ENCODE data around the gene NPIPB8.
"Not testable (repeated sequence)": the region's sequence is repeated elsewhere in the genome, so short reads cannot be mapped to it uniquely, and the experiment has no call there.

The NPIPB8 gene

DNA sequence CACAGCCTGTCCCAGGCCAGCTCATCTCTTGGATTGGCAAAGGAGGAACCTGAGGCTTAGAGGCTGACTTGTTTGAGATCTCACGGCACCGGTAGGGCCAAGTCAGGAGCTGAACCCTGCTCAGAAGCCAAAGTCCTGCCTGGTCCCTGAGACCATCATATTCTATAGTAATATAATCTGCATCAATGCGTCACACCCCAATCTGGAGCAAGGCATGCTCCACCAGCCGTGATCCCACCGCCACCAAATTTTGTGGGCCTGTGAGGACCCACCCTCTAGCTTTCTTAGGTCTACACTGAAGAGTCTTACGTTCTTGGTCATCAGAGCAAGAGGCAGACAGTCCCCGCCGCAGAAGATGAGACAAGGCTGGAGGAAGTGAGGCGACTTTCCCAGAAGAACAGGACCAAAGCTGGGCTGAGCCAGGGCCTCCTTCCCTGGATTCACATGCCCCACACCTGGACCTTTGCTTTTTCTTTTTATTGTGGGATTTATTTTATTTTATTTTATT lies 30.7 kb upstream of the NPIPB8 start:
- DNase-seq (ENCODE audit: low read depth in 3 of 3): no peak

DNA sequence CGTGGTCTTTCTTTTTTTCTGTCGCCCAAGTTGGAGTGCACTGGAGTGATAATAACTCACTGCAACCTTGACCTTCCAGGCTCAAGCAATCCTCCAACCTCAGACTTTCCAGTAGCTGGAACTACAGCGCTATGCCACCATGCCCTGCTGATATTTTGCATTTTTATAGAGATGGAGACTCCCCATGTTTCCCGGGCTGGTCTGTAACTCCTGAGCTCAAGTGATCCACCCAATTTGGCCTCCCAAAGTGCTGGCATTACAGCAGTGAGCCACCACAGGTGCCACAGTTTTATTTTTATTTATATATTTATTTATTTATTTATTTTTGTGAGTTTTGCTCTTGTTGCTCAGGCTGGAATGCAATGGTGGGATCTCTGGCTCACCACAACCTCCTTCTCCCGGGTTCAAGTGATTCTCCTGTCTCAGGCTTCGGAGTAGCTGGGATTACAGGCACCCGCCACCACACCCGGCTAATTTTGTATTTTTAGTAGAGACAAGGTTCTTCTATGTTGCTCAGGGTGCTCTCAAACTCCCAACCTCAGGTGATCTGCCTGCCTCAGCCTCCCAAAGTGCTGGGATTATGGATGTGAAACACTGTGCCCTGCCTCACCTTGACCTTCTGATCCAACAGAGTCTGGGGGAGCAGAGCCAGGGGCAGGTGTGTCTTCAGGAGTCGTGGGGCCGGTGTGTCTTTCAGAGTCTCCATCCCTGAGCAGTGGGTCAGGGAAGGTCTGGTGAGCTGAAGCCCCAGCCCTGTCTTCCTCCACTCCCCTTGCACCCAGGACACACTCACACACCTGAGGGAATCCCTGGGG lies 30.0 kb upstream of the NPIPB8 start:
- not testable (repeated sequence) for DNase-seq (ENCODE audit: low read depth in 3 of 3)

DNA sequence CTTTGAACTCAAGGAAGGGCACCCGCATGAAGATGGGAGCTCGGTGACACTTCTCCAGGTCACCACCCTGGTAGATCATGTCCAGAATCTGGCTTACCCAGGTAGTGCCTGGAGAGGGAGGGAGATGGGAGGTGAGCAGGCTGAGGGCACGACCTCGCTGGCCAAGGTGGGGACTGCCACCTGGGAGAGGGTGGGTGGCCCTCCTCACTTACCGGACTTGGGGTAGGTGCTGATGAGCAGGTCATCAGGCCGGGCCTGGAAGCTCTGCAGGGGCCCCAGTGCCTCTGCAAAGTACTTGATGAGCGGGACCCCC lies 29.4 kb upstream of the NPIPB8 start:
- DNase-seq (ENCODE audit: low read depth in 3 of 3): not testable (repeated sequence)

DNA sequence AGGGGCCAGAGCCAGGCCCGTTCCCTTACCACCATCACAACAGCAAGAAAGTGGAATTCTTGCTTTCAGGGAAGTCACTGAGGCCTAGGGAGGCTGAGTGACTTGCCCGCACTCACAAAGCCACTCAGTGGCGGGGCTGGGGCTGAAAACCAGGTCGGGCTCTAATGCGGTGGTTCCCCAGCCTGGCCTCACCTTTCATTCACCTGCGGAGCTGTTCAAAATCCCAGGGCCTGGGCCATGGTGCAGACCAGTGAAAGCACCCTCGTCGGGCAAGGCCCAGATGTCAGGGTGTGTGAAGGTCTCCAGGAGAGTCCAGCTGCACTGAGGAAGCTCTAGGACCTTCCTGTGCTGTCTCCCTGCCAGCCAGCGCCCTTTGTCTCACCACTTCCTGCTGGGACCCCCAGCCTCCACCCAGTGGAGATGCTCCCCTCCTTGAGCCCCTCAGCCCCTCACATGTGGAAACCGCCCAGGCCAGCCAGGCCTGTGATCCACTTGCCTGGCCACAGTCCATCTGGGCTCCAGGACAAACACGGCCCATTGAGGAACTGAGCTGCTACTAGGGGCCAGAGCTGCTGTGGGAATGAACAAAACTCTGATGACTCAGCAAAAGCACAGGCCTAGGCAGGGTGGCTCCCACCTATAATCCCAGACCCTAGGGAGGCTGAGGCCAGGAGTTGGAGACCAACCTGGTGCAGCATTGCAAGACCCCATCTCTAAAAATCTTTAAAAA lies 28.8 kb upstream of the NPIPB8 start:
- not testable (repeated sequence) for DNase-seq (ENCODE audit: low read depth in 3 of 3)

DNA sequence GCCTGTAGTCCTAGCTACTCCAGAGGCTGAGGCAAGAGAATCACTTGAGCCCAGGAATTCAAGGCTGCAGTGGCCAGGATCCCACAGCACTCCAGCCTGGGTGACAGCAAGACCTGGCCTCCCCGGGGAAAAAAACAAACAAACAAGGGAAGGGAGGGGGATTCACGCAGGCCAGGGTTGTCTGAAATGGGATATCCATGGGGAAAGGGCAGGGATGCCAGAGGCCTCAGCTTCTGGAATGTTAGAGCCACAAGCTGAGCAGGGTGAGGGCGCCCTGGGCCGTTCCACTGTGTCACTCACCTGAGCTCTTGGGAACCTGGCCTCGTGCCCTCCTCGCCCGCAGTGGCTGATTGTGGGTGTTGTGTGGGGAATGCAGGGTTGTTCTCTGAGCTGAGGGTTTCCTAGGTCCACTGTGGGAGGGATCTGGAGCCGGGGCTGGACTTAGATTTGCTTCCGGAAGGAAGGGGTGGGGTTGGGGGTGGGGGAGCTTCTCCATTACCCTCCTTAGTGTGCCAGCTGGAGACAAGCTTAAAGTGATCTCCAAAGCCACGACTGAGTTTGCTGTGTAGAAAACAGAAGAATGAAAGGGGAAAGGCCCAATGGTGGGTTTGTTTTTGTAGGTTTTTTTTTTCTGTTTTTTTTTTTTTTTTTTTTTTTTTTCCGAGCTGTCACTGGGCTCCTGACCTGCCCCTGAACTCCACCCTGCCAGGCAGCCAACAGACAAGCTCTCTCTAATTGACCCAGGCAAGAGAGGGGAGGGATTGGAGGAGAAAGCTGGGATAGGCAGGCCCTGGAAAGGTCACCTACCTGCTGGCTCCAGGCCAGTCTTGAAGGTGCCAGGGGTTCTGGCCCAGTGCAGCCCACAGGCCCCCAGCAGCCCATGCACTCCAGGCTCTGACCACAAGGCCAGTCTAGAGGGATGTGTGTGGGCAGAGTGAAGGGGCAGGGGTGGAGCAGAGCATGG lies 28.0 kb upstream of the NPIPB8 start, which contains the start of gene SULT1A1:
Gene SULT1A1, minus strand, starts transcription at position 414 of the 964 bp plus-strand sequence. CDS start 1,189 bp downstream, outside the sequence.
- DNase-seq (ENCODE audit: low read depth in 3 of 3): no peak

DNA sequence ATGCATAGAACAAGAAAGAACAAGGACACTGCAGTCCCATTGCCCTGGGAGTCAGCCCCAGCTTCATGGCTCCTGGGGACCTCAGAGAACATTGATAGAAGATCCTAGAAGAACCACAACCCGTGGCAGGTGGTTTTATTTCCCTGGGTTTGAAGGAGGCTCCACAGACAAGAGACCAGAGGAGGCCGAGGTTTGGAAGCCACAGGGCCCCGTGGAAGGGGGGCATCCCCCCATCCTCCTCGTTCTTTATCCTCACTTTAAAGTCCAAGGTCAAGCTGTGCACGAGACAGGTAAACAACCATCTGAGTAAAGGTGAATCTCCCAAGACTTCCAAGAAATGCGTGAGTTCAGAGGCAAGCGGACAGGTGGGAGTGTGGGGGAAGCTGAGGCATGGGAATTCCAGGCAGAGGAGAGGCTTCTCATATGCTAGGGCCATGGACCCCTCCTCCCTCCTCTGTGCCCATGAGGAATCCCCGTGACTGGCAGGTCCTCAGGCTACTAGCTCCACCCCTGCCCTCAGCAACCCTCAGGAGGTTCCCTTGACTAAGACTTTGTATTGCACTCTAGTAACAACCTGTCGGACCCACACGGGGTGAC lies 27.2 kb upstream of the NPIPB8 start:
- no peak for DNase-seq (ENCODE audit: low read depth in 3 of 3)

DNA sequence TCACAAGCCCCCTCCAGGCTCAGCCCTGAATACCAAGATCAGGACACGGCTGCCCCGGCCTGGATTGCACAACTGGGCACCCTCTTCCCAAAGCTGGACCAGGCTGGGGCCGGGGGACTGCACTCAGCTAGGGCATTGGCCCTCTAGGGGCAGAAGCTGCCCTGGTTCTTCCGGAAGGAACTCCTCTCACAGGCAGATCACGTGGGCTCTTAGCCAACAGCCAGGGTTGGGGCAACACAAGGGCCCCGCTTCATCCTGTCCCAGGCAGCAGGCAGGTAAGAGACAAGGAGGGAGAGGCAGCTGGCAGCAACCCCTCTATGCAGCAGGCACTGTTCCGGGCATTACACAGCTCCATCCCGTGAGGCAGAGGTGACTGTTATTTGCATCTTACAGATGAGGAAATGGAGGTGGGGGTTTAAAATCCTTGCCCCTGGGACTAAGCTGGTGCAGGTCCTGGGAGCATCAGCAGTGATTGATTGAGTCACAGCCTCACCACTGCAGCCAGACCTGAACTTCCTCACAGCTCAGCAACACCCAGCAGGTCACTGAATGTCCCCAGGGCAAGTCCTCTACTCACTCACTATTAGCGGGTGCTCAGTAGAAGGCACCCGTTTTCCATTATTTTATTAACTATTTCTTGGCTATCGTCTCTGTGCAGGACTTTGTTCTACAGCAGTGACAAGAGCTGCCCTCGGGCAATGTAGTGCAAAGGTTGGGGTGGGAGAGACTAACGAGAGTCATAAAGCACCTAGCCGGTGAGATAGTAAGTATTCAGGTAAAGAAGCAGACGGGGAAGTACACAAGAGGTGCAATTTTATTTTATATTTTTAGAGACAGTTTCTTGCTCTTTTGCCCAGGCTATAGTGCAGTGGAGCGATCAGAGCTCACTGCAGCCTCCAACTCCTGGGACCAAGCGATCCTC lies 25.2 kb upstream of the NPIPB8 start:
- not testable (repeated sequence) for DNase-seq (ENCODE audit: low read depth in 3 of 3)

DNA sequence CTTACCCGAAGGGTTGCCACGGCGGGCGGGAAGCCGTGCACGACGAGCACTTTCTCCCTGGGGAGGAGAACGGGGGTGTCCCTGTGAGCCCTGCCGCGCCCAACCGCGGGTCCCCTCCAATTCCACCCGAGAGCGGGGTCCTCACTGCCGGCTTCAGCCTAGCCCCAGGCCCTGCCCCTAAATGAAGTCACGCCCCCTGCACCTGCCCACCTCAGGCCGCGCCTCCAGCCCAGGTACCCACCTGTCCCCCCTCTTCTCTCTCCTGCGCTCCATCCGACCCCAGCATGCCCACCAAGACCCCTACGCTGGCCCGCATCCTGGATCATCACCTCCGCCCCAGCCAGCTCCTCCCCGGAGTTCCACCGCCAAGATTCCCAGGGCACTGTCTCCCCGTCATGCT lies 24.0 kb upstream of the NPIPB8 start:
- not testable (repeated sequence) for DNase-seq (ENCODE audit: low read depth in 3 of 3)

DNA sequence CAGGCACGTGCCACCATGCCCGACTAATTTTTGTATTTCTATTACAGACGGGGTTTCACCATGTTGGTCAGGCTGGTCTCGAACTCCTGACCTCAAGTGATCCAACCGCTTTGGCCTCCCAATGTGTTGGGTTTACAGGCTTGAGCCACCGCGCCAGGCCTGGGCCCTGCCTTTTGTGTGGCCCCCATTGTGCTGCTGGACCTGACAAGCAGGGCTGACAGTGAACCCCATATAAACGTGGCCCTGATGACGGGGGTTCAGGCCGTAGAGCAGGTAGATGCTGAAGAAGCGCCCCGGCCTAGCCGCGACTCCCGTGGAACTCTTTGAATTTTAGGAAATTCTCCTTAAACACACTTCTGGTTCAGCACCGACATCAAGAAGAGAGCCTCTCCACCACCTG lies 23.3 kb upstream of the NPIPB8 start:
- DNase-seq (ENCODE audit: low read depth in 3 of 3): not testable (repeated sequence)

DNA sequence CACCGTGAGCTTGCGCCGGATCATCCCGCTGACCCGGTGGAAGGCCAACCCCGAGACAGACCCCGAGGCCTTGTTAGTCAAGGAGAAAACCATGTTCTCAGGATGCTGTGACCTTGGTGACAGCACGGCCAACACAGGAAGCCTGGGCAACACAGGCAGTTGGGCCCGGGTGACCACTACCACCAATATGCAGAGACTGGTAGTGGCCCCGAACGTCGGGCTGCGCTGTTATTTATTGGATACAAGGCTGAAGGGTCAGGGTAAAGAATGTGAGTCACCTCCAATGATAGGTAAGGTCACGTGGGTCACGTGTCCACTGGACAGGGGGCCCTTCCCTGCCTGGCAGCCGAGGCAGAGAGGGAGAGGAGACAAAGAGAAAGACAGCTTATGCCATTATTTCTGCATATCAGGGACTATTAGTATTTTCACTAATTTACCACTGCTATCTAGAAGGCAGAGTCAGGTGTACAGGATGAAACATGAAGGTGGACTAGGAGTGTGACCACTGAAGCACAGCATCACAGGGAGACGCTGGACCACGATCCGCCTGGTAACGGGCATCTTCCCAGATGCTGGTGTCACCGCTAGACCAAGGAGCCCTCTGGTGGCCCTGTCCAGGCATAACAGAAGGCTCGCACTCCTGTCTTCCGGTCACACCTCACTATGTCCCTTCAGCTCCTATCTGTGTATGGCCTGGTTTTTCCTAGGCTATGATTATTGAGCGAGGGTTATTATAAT lies 22.2 kb upstream of the NPIPB8 start:
- not testable (repeated sequence) for DNase-seq (ENCODE audit: low read depth in 3 of 3)

DNA sequence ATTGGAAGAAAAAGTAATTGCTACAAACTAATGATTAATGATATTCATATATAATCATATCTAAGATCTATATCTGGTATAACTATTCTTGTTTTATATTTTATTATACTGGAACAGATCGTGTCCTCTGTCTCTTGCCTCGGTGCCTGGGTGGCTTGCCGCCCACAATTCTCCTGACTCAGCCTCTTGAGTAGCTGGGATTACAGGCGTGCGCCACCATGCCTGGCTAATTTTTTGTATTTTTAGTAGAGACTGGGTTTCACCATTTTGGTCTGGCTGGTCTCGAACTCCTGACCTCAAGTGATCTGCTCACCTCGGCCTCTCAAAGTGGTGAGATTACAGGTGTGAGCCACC lies 21.7 kb upstream of the NPIPB8 start:
- not testable (repeated sequence) for DNase-seq (ENCODE audit: low read depth in 3 of 3)

DNA sequence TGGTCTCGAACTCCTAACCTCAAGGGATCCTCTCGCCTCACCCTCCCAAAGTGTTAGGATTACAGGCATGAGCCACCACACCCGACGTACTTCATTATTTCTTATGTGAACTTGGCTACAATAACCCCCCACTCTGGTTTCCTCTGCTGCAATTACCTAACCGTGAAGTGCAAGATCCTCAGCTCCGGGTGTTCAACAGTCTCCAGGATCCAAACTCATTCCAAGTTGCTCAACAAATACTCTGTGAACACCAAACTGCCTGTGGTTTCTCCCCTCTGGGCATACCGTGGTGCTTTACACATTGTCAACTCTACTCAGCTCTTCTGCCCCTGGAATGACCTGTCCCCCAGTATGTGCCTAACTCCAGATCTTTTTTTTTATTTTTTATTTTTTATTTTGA lies 21.2 kb upstream of the NPIPB8 start:
- no peak for DNase-seq (ENCODE audit: low read depth in 3 of 3)

DNA sequence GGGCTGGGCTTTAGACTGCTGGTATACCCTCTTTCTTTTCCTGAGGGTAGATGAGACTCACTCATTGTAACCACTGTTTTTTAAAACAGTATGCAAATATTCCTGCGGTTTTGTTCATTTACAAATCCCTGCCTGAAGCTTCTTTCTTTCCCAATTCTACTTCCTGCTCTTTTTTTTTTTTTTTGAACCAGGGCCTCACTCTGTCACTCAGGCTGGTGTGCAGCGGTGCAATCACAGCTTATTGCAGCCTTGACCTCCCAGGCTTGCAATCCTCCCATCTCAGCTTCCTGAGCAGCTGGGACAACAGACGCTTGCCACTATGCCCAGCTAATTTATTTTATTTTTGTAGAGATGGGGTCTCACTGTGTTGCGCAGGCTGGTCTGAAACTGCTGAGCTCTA lies 20.0 kb upstream of the NPIPB8 start:
- DNase-seq (ENCODE audit: low read depth in 3 of 3): no peak

DNA sequence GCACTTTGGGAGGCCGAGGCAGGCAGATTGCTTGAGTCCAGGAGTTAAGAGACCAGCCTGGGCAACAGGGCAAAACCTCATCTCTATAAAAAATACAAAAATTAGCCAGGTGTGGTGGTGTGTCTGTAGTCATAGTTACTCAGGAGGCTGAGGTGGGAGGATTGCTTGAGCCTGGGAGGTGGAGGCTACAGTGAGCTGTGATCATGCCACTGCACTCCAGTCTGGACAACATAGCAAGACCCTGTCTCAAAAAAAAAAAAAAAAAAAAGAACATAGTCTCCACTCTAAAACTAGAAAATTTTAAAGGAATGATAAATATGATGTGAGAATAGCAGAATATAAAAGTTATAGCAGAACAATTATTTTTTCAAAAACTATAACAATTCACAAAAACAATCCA lies 17.5 kb upstream of the NPIPB8 start:
- DNase-seq (ENCODE audit: low read depth in 3 of 3): not testable (repeated sequence)

DNA sequence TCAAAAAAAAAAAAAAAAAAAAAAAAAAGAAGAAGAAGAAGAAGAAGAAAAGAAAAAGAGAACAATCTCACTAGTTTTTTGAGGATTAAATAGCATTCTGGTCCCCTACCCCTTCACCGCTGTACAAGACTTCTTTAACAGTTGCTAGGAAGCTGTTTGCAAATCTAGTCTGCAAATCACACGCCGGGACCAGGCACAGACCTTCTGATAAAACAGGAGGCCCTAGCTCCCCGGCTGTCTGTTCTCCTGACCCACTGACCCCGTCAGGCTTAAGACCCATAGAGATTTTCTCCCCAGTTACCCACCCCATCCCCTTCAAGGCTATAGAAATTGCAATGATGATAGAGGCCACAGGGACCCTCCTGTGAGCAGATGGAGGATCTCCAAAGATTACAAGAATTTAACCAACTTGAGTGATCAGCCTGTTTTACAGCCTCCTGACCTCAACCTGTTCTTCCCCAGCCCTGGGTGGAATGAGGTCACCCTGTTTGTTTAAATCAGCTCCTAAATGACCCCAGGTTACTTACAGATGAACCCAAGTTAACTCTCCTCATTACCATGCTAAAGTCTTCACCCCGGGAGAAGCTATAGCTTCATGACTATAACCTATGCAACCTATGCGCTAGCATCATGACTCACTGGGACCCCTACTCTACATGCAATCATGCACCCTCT lies 16.2 kb upstream of the NPIPB8 start:
- no peak for DNase-seq (ENCODE audit: low read depth in 3 of 3)

DNA sequence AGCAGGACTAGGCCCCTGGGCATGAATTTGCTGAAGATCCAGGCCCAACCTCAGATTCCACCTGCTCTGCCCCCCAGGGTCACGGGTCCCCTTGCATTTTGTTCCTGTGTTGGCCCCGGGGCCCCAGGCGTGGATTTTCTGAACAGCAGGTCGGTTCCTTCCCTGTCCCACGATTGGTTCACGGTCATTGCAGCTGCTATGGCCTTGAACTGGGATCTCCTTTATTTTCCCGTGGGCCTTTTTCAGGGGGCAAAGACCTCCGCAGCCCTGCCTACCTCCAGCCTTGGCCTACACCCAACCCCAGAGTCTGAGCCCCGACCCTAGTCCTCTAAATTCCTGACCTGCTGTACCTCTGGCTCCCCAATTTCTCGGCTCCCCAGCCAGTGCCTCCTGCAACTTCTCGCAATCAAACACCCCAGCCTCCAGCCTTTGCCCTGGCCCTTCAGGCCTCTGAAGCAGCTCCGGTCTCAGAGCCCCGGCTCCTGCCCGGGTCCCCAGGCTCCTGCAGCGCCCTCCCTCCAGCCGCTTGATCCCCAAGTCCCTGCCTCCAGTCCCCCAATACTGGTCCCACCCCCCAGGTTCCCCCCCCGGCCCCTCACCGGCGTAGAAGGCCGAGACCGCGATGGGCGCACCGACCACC lies 15.2 kb upstream of the NPIPB8 start:
- DNase-seq (ENCODE audit: low read depth in 3 of 3): not testable (repeated sequence)

DNA sequence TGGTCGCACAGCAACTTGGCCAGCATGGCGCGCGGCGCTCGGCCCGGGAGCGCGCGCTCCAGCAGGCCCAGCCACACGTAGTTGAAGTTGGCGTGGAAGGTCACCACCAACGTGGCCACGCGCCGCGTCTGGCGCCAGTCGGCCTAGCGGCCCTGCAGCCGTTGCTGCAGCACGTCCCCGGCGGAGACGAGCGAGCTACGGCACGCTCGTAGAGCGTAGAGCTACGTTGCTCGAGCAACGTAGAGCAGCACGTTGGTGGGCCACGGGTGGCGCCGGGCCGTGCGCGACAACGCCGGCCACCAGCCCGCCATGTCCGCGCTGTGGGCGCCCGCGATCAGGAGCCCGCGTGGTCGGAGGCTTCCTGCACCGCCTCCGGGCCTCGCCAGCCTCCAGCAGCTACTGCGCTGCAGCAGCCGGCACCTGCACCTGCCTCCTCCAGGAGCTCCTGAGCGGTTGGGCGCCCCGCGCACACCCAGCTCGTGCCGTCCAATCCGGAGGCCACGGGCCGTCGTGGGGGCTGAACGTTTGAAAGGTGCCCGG lies 14.6 kb upstream of the NPIPB8 start:
- peak; percentile 32 to 60 (median 44) for DNase-seq (ENCODE audit: low read depth in 3 of 3)

DNA sequence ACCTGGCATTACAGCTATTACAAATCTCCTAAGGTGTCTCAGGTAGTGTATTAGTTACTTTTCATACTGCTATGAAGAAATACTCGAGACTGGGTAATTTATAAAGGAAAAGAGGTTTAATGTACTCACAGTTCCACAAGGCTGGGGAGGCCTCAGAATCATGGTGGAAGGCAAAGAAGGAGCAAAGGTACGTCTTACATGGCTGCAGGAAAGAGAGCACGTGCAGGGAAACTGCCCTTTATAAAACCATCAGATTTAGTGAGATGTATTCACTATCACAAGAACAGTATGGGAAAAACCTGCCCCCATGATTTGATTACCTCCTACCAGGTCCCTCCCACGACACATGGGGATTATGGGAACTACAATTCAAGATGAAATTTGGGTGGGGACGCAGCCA lies 7.0 kb upstream of the NPIPB8 start:
- not testable (repeated sequence) for DNase-seq (ENCODE audit: low read depth in 3 of 3)
